ENCODE data around the gene CFDP1. TPM values are rescaled to one million over a fixed set of nuclear protein-coding genes. Genes with fewer than 3 reads are reported as not detected.

Gene CFDP1
- total and polyA plus RNA-seq, 2 of the 13 experiments (the other 11 are each of a cell fraction or from before 2014, with no cell fraction given): 78.6 to 153 TPM

GRCh38 chr16:75263291-75263962 is 169.9 kb downstream of the CFDP1 start (continued):
- TF ChIP-seq ZNF407 (CRISPR knock-in tag; IDR thresholded peaks at IDR 0.05; ENCODE audit: not compliant biosample characterization) (peak; percentile 10), ZNF30 (CRISPR knock-in tag; IDR thresholded peaks at IDR 0.05) (no peak), ZNF556 (CRISPR knock-in tag; IDR thresholded peaks at IDR 0.05; ENCODE audit: borderline replicate concordance) (0 out of 2 replicates have a peak, but pooled peaks have one; percentile 32), ZBTB38 (CRISPR knock-in tag; IDR thresholded peaks at IDR 0.05) (0 out of 2 replicates have a peak, but pooled peaks have one; percentile 8), ZFP62 (CRISPR knock-in tag; IDR thresholded peaks at IDR 0.05) (no peak), ELK4 (CRISPR knock-in tag; IDR thresholded peaks at IDR 0.05; ENCODE audit: borderline replicate concordance) (no peak), NAIF1 (CRISPR knock-in tag; IDR thresholded peaks at IDR 0.05; ENCODE audit: borderline replicate concordance) (no peak), ZMYM4 (CRISPR knock-in tag; IDR thresholded peaks at IDR 0.05) (no peak), ZKSCAN8 (CRISPR knock-in tag; IDR thresholded peaks at IDR 0.05; ENCODE audit: borderline replicate concordance) (no peak)
- TF ChIP-seq, protein P1, sequence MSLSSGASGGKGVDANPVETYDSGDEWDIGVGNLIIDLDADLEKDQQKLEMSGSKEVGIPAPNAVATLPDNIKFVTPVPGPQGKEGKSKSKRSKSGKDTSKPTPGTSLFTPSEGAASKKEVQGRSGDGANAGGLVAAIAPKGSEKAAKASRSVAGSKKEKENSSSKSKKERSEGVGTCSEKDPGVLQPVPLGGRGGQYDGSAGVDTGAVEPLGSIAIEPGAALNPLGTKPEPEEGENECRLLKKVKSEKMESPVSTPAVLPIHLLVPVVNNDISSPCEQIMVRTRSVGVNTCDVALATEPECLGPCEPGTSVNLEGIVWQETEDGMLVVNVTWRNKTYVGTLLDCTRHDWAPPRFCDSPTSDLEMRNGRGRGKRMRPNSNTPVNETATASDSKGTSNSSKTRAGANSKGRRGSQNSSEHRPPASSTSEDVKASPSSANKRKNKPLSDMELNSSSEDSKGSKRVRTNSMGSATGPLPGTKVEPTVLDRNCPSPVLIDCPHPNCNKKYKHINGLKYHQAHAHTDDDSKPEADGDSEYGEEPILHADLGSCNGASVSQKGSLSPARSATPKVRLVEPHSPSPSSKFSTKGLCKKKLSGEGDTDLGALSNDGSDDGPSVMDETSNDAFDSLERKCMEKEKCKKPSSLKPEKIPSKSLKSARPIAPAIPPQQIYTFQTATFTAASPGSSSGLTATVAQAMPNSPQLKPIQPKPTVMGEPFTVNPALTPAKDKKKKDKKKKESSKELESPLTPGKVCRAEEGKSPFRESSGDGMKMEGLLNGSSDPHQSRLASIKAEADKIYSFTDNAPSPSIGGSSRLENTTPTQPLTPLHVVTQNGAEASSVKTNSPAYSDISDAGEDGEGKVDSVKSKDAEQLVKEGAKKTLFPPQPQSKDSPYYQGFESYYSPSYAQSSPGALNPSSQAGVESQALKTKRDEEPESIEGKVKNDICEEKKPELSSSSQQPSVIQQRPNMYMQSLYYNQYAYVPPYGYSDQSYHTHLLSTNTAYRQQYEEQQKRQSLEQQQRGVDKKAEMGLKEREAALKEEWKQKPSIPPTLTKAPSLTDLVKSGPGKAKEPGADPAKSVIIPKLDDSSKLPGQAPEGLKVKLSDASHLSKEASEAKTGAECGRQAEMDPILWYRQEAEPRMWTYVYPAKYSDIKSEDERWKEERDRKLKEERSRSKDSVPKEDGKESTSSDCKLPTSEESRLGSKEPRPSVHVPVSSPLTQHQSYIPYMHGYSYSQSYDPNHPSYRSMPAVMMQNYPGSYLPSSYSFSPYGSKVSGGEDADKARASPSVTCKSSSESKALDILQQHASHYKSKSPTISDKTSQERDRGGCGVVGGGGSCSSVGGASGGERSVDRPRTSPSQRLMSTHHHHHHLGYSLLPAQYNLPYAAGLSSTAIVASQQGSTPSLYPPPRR (CRISPR knock-in tag; IDR thresholded peaks at IDR 0.05; ENCODE audit: borderline replicate concordance): 0 out of 2 replicates have a peak, but pooled peaks have one; percentile 19

Measured in HepG2 (cell line).